Psoas muscle (tissue), 8 donors: Measurements from ENCODE around the gene KXD1. TPM values are rescaled to one million over a fixed set of nuclear protein-coding genes. Genes with fewer than 3 reads are reported as not detected.

Experiments
- ATAC-seq, 4 donors: fragments of 200-7000 bp; cut with Tn5 transposase; one replicate each; pipeline ENCODE4 v1.9.1; 2020; ENCODE audit warnings: moderate library complexity in 3 of 4, mild to moderate bottlenecking in 2 of 4
- DNase-seq, 2 donors: peaks; one replicate each; pipeline ENCODE4 v3.0.0-alpha.2; 2020
- H3K27ac ChIP-seq: fragments of 200-600 bp; one replicate; pipeline ENCODE4 v1.8.0; 2022
- H3K27me3 ChIP-seq, 3 donors: fragments of 200-600 bp in 1 of 3; one replicate each; pipeline versions ENCODE4 v1.6.1 to v1.8.0; 2013 to 2022; ENCODE audit warnings: low read length in 2 of 3, mild to moderate bottlenecking in 2 of 3, moderate library complexity in 1 of 3; ENCODE audit not compliant: insufficient read depth in 3 of 3
- H3K36me3 ChIP-seq, 2 donors: fragments of 200-600 bp in 1 of 2; one replicate each; pipeline versions ENCODE4 v1.6.1 to v1.8.0; 2013 to 2022; ENCODE audit warnings: low read depth in 1 of 2, mild to moderate bottlenecking in 1 of 2, moderate library complexity in 1 of 2; ENCODE audit not compliant: insufficient read depth in 1 of 2
- H3K4me1 ChIP-seq: fragments of 200-600 bp; one replicate; pipeline ENCODE4 v1.8.0; 2022
- H3K4me3 ChIP-seq: fragments of 200-600 bp; one replicate; pipeline ENCODE4 v1.8.0; 2022; ENCODE audit warnings: mild to moderate bottlenecking
- H3K9me3 ChIP-seq: fragments of 200-600 bp; one replicate; pipeline ENCODE4 v1.8.0; 2022
- WGBS, 3 donors: extraction: QIAGEN DNeasy Blood & Tissue Kit; methylation state at CpG; one replicate each; pipeline versions ENCODE4 v1.1.6 to v1.1.7; 2013; 5-methylcytosine and 5-hydroxymethylcytosine counted together
- intact Hi-C, 2 donors: fragments of 100-400 bp; cut with DNase I; formaldehyde crosslinking; loops; one replicate each; pipeline versions ENCODE4 v1.11.0 to v1.14.2; 2022
- polyA plus RNA-seq, 3 donors: library from polyadenylated mRNA; stranded (reverse); fragments of 200-250 nt; gene quantifications; one replicate each; pipeline ENCODE4 v1.2.3, GENCODE V29; 2013
- total RNA-seq, 4 donors: library from RNA; stranded (reverse); fragmentation: NEBNext Ultra II Directional in 2 of 4; extraction: Animal tissue kit (Norgen Biotek cat#: 25700) in 2 of 4; gene quantifications; one replicate each; pipeline versions ENCODE4 v1.2.1 to v1.2.4, GENCODE V29; 2021 to 2023
- TF ChIP-seq, protein P1 (sequence below): fragments of 200-600 bp; IDR thresholded peaks from one replicate; pipeline ENCODE4 v1.8.0; 2022; ENCODE audit warnings: antibody characterized with exemption
- donor health status: healthy with polysubstance abuse.
- donor health status: DM: no; HTN: no; CAD: no; lungs with moderate emphysema.
- donor health status: Bipolar disorder and iron deficiency.
- donor health status: healthy.
- donor health status: DM: yes; HTN: yes; CAD: no.
- donor health status: DM: no; HTN: no; CAD: no.
- donor health status: DM: no; HTN: no; CAD: no.
- donor health status: DM: yes; HTN: yes; CAD: no.

KXD1 gene
- total and polyA plus RNA-seq, 7 donors: 38.9 to 144 (median 76.5) TPM

GRCh38 chr19:18606281-18607225 lies 48.9 kb downstream of the KXD1 start, which contains the start of gene CRLF1:
TSS of gene CRLF1 (minus strand) at chr19:18606799. CDS start at chr19:18606656, 143 bp downstream.
- Histone ChIP-seq H3K27ac (no peak within 1 kb of the TSS), H3K36me3 (no peaks in the 10 kb centered on the region), H3K4me3 (peak within 1 kb of the TSS; percentile 50), H3K27me3 (peaks cover 0 to 79% (median 32%) of the 10 kb centered on the region in 3 donors), H3K9me3 (no peaks in the 10 kb centered on the region), H3K4me1 (peaks cover 11% of the 10 kb centered on the region)
- TF ChIP-seq, protein P1, sequence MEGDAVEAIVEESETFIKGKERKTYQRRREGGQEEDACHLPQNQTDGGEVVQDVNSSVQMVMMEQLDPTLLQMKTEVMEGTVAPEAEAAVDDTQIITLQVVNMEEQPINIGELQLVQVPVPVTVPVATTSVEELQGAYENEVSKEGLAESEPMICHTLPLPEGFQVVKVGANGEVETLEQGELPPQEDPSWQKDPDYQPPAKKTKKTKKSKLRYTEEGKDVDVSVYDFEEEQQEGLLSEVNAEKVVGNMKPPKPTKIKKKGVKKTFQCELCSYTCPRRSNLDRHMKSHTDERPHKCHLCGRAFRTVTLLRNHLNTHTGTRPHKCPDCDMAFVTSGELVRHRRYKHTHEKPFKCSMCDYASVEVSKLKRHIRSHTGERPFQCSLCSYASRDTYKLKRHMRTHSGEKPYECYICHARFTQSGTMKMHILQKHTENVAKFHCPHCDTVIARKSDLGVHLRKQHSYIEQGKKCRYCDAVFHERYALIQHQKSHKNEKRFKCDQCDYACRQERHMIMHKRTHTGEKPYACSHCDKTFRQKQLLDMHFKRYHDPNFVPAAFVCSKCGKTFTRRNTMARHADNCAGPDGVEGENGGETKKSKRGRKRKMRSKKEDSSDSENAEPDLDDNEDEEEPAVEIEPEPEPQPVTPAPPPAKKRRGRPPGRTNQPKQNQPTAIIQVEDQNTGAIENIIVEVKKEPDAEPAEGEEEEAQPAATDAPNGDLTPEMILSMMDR: no peak
- DNase-seq: peak in 1 of 2 donors; percentile 45
- WGBS, 3 donors: 1 to 4% (median 2%) methylated on average over 5 to 116 of the region's 116 CpGs
- peak in 1 of 4 donors; percentile 36 for ATAC-seq
- intact Hi-C loops: no loop called here

- peak overlapping the region; percentile 50 for H3K4me3 ChIP-seq
Observed at GRCh38 chr19:18607226-18608101, 49.8 kb downstream of the KXD1 start.

DNA sequence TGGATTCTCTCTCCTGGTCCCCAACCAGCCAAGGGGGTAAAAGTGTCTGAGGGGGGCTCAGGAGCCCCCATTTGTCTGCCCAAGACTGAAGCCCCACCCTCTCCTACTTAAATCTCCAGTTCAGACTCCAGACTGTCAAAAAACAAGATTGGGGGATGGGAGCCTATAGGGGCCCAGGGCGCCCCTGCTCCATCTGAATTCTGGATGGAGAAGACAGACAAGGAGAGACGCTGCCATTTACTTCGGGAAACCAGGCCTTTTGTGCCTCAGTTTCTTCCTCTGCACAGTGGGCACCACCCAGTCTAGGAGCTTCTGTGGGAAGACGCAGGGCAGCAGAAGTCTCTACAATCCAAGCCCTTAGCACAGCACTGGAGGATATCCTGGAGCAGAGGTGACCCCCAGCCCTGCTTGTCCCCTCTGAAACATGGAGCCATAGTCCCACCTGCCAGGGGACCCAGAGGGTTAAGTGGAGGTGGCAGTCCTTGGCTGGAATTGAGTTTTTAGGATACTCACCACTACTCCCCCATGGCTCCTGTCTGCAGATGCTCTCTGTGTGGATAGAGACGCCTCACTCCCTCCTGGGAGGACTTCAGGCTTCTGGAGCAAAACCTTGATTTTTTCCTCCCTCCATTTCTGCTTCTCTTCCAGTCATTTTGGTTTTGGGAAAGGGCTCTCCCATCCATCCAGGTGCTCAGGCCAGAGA lies 50.6 kb downstream of the KXD1 start:
- peak in 1 of 2 donors; percentile 32 for DNase-seq
- peak overlapping the region; percentile 50 for H3K4me3 ChIP-seq
- peaks cover 21% of the 10 kb centered on the region for H3K4me1 ChIP-seq
- TF ChIP-seq, protein P1: no peak
- WGBS, 3 donors: 43 to 59% (median 58%) methylated on average over 5 of the region's 5 CpGs
- H3K36me3 ChIP-seq: no peaks in the 10 kb centered on the region
- no peak for ATAC-seq
- peaks cover 0 to 92% (median 47%) of the 10 kb centered on the region in 3 donors for H3K27me3 ChIP-seq
- intact Hi-C loops: no loop called here
- no peak overlapping the region for H3K27ac ChIP-seq
- no peaks in the 10 kb centered on the region for H3K9me3 ChIP-seq

More at GRCh38 chr19:18607226-18608101, 49.8 kb downstream of the KXD1 start:
- ATAC-seq (peak in 2 of 4 donors; percentile 24 to 43), DNase-seq (peak in 1 of 2 donors; percentile 72)
- Histone ChIP-seq H3K27ac (no peak overlapping the region), H3K9me3 (no peaks in the 10 kb centered on the region), H3K4me1 (peaks cover 19% of the 10 kb centered on the region), H3K36me3 (no peaks in the 10 kb centered on the region), H3K27me3 (peaks cover 0 to 88% (median 40%) of the 10 kb centered on the region in 3 donors)
- 3% methylated on average over 63 to 68 of the region's 68 CpGs for whole genome bisulfite sequencing, 3 donors
- intact Hi-C loops: no loop called here
- TF ChIP-seq, protein P1: no peak
